Effector CD8-positive, alpha-beta T cell (primary cell): Measurements from ENCODE around the gene ABCA5.

Source experiments
- DNase-seq: peaks from one replicate; lab custom pipeline; 2025; lab: John Stamatoyannopoulos, UW
- total RNA-seq, 4 experiments: gene quantifications; one replicate each; lab custom pipeline; 2026; lab: John Stamatoyannopoulos, UW

ABCA5 gene, protein sequence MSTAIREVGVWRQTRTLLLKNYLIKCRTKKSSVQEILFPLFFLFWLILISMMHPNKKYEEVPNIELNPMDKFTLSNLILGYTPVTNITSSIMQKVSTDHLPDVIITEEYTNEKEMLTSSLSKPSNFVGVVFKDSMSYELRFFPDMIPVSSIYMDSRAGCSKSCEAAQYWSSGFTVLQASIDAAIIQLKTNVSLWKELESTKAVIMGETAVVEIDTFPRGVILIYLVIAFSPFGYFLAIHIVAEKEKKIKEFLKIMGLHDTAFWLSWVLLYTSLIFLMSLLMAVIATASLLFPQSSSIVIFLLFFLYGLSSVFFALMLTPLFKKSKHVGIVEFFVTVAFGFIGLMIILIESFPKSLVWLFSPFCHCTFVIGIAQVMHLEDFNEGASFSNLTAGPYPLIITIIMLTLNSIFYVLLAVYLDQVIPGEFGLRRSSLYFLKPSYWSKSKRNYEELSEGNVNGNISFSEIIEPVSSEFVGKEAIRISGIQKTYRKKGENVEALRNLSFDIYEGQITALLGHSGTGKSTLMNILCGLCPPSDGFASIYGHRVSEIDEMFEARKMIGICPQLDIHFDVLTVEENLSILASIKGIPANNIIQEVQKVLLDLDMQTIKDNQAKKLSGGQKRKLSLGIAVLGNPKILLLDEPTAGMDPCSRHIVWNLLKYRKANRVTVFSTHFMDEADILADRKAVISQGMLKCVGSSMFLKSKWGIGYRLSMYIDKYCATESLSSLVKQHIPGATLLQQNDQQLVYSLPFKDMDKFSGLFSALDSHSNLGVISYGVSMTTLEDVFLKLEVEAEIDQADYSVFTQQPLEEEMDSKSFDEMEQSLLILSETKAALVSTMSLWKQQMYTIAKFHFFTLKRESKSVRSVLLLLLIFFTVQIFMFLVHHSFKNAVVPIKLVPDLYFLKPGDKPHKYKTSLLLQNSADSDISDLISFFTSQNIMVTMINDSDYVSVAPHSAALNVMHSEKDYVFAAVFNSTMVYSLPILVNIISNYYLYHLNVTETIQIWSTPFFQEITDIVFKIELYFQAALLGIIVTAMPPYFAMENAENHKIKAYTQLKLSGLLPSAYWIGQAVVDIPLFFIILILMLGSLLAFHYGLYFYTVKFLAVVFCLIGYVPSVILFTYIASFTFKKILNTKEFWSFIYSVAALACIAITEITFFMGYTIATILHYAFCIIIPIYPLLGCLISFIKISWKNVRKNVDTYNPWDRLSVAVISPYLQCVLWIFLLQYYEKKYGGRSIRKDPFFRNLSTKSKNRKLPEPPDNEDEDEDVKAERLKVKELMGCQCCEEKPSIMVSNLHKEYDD (N-terminal part only)
- total RNA-seq, result 46.8 to 78.8 (median 62.2) reads per million in 4 experiments

- DNase-seq, result peak; percentile 76
These were observed at the start of gene ABCA5 for GRCh38 chr17:69327060-69327831. ABCA5 (minus strand) TSS chr17:69327133; CDS start chr17:69314415, 12,718 bp downstream.

GRCh38 chr17:69375229-69375628, 48.3 kb upstream of the ABCA5 start:
- DNase-seq, result no peak

GRCh38 chr17:69373069-69373468, 46.1 kb upstream of the ABCA5 start:
- DNase-seq, result no peak

GRCh38 chr17:69367298-69367697, 40.4 kb upstream of the ABCA5 start:
- DNase-seq, result no peak

- no peak for DNase-seq
These were observed 36.7 kb upstream of the ABCA5 start for GRCh38 chr17:69363488-69364210.

GRCh38 chr17:69361156-69361555, 34.2 kb upstream of the ABCA5 start:
- no peak for DNase-seq

DNA sequence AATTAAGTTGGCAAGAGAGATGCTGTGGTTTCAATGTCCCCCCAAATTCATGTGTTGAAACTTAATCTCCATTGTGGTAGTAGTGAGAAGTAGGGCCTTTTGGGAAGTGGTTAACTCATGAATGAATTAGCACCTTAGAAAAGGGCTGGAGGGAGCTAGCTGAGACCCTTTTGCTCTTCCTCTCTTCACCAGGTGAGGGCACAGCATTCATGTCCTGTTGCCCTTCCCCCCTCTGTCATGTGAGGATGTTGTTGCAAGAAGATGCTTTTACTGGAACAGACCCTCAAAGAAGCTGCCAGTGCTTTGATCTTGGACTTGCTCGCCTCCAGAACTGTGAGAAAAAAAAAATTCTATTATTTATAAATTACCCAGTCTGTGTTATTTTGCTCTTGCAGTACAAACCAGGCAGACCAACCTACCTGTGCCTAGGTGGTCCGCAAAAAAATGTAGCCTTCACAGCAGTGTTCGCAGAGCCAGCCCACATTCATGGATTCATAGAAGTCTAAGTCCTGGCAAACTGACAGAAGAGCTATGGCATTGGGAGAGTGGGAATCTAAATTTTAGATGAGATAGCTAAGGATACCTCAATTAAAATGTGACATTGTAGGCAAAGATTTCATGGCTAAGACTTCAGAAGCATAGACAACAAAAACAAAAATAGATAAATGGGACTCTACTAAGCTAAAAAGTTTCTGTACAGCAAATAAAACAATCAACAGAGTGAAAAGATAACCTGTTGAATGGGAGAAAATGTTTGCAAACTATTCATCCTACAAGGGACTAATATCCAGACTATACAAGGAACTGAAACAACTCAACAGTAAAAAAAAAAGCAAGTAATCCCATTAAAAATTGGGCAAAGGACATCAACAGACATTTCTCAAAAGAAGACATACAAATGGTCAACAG, 32.0 kb upstream of the ABCA5 start:
- DNase-seq, result no peak

- DNase-seq, result no peak
These were observed 30.8 kb upstream of the ABCA5 start for GRCh38 chr17:69357701-69358100.

- no peak for DNase-seq
These were observed 29.7 kb upstream of the ABCA5 start for GRCh38 chr17:69356625-69357024.

- no peak for DNase-seq
These were observed 24.0 kb upstream of the ABCA5 start for GRCh38 chr17:69350911-69351310.

- no peak for DNase-seq
These were observed 21.5 kb upstream of the ABCA5 start for GRCh38 chr17:69348429-69348828.

DNA sequence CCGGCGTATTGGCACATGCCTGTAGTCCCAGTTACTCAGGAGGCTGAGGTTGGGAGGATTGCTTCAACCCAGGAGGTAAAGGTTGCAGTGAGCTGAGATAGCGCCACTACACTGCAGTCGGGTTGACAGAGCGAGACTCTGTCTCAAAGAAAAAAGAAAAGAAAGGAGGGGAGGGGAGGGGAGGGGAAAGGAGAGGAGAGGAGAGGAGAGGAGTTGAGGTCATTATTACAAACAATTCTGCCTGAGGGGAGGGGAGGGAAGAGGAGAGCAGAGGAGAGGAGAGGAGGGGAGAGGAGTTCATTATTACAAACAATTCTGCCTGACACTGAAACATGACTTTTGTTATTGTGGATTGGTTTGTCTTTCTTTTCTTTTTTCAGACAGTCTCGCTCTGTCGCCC, 19.8 kb upstream of the ABCA5 start:
- DNase-seq, result no peak

- DNase-seq, result no peak
These were observed 18.0 kb upstream of the ABCA5 start for GRCh38 chr17:69344939-69345338.

DNA sequence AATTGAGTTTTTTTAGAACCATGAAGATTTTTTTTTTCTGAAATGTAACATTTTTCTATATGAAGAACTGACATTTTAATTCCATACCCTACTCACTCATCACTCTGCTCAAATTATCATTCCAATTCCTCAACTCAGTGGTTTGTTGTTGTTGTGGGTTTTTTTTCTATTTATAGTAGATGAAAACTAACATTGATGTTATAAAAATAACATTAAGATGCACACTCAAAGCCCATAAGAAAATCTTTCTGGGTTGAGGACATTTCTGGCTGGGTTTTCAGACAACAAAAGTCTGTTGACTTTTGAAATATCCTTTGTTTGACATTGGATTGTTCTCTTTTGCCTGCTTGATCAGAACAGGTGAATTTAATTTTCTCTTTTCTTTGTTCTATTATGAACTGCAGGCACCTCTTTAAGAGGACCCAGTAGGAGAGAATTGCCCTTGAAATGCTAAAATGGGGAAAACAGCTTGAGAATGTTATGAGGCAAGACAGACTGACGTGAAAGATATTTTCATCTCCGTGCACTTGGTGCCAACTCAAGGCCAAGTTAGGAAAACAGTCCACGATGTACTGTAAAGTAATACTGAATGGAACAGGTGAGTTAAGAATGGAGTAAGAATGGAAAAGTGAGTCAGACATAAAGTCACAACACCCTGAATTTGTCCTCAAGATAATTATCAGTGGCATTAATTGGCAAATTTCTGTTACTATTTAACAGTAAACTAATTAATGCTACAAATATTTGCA, 16.1 kb upstream of the ABCA5 start:
- DNase-seq, result no peak

GRCh38 chr17:69339937-69340336, 13.0 kb upstream of the ABCA5 start:
- DNase-seq, result no peak

- no peak for DNase-seq
These were observed 10.1 kb upstream of the ABCA5 start for GRCh38 chr17:69336996-69337395.

- DNase-seq, result no peak
These were observed 9.6 kb upstream of the ABCA5 start for GRCh38 chr17:69336580-69336979.

DNA sequence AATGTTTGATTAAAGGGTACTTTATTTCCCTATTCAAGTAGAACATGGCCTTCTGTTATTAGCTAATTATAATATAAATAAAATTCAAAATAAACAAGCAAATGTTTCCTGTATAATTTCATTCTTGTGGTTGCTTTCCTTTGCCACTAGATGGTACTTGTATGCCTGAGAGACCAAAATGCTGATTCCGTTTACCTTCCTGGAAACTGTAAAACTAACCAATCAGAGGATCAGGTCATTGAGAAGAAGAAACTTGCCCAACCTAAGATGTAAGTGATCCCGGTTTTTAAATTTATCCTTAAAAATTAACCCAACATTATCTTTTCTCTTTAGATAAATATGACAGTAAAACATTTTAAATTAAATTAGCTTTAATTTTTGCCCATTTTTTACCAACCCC, 8.1 kb upstream of the ABCA5 start:
- DNase-seq, result no peak

DNA sequence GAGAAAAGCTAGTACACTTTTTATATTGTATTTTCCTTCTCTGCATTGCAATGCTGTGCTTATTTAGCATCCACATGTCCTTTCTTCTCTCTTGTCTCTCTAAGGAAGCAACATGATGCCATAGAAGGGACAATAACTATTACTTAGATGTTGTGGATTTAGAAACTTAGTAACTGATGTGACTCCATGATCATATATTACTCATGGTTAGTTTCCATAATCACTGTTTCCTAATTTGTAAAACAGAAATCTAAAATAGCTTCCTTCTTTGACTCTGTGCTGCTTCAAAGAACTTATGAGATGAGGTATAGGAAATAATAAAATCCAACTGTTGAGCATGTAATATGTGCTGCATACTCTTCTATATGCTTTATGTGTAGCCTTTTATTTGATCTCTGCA, 6.6 kb upstream of the ABCA5 start:
- DNase-seq, result no peak
